Astrocyte of the cerebellum (primary cell): ENCODE measurements around the gene NCOA1.
"Not testable (repeated sequence)": the region's sequence is repeated elsewhere in the genome, so short reads cannot be mapped to it uniquely, and the experiment has no call there.

Experiments used
- DNase-seq: peaks from one replicate; pipeline ENCODE4 v3.0.0-alpha.2; 2011; ENCODE audit warnings: low read depth
- H3K4me3 ChIP-seq: 2 replicates; pipeline ENCODE4 v1.5.1; 2011; ENCODE audit warnings: mild to moderate bottlenecking, low read depth, low read length, moderate library complexity
- CTCF ChIP-seq: IDR thresholded peaks from 2 replicates; pipeline ENCODE4 v1.5.1; 2012; ENCODE audit warnings: low read length, low read depth, moderate library complexity, mild to moderate bottlenecking; ENCODE audit errors: missing control alignments
- in situ Hi-C: cut with HindIII; loops from 2 replicates; pipeline ENCODE4 v1.10.0; 2017; ENCODE audit warnings: low sequenced_read_pairs

Gene NCOA1

GRCh38 chr2:24463271-24463670 lies 27.8 kb upstream of the NCOA1 start:
- no peak overlapping the region for H3K4me3 ChIP-seq
- in situ Hi-C loops = no loop called here
- no peak for DNase-seq
- no peak for TF ChIP-seq CTCF

GRCh38 chr2:24466871-24467870 lies 23.9 kb upstream of the NCOA1 start:
- DNase-seq = no peak
- in situ Hi-C loops = no loop called here
- H3K4me3 ChIP-seq = no peak overlapping the region
- no peak for TF ChIP-seq CTCF

GRCh38 chr2:24468453-24468852 lies 22.6 kb upstream of the NCOA1 start:
- DNase-seq, H3K4me3 ChIP-seq, in situ Hi-C loops: not testable (repeated sequence)

- in situ Hi-C loops = no loop called here
- DNase-seq = no peak
These were observed 21.9 kb upstream of the NCOA1 start for GRCh38 chr2:24469148-24469650.

GRCh38 chr2:24471662-24472061 lies 19.4 kb upstream of the NCOA1 start:
- TF ChIP-seq CTCF = no peak
- in situ Hi-C loops = no loop called here

More at GRCh38 chr2:24469148-24469650, 21.9 kb upstream of the NCOA1 start:
- no peak for TF ChIP-seq CTCF
- H3K4me3 ChIP-seq = no peak overlapping the region

GRCh38 chr2:24472416-24472815 lies 18.6 kb upstream of the NCOA1 start:
- no peak for DNase-seq
- in situ Hi-C loops = no loop called here
- H3K4me3 ChIP-seq = no peak overlapping the region
- no peak for TF ChIP-seq CTCF

More at GRCh38 chr2:24471662-24472061, 19.4 kb upstream of the NCOA1 start:
- no peak overlapping the region for H3K4me3 ChIP-seq
- DNase-seq = no peak

- DNase-seq = no peak
- in situ Hi-C loops = no loop called here
- TF ChIP-seq CTCF = no peak
These were observed 17.4 kb upstream of the NCOA1 start for GRCh38 chr2:24473626-24474025.

More at GRCh38 chr2:24473626-24474025, 17.4 kb upstream of the NCOA1 start:
- no peak overlapping the region for H3K4me3 ChIP-seq
